Measurements from ENCODE around the gene ZNF565.
"Not testable (repeated sequence)": the region's sequence is repeated elsewhere in the genome, so short reads cannot be mapped to it uniquely, and the experiment has no call there.

ZNF565 gene

DNA sequence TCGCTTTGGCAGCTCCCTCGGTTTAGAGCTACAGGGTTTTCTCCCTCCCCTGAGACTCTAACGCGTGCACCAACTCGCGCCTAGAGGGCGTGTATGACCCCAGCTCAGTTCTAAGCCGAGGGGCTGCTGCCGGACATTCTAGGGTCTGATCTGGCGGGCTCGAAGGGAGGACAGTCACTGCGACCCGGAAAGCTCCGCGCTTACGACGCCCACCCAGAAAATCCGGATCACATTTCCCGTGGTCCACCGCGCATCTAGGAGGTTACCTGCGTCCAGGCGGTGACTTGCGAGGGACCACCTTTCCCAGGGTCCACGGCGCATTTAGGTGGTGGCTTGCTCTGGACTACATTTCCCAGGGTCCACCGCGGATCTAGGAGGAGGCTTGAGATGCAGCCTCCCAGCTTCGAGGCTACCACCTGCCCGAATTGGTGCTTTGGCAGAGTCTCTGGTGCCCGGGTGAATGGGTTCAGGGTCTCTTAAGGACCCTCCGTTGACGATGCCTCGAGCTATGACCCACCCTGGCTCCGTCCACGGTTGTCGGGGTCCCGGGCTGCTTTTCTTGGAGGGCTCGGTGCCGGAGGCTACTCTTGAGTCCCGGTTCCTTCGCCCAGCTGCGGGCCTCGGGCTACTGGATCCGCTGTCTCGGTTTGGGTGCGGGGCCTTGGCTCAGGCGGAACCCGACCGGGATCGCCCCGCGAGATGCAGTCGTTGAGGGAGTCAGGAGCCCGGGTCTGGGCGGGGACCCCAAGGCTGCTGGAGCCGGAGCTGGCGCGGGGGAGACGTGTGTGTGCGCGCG, 30.9 kb upstream of the ZNF565 start:
- Histone ChIP-seq H3K4me1 (ENCODE audit: control insufficient read depth, insufficient read depth, low read length, unreplicated experiment) (no peaks in the 10 kb centered on the region), H3K27me3 (ENCODE audit: insufficient read depth, low read length) (peaks cover 18% of the 10 kb centered on the region; the same call in 1 of the 2 replicates), H3K4me3 (ENCODE audit: low read depth, low read length) (peak overlapping the region; percentile 69), H3K27ac (ENCODE audit: low read depth, low read length) (no peak overlapping the region), H2AFZ (ENCODE audit: low read length, unreplicated experiment) (no peak overlapping the region), H3K79me2 (ENCODE audit: control insufficient read depth, insufficient read depth, low read length, unreplicated experiment) (no peaks in the 10 kb centered on the region), H3K36me3 (ENCODE audit: insufficient read depth, low read length) (no peaks in the 10 kb centered on the region)

DNA sequence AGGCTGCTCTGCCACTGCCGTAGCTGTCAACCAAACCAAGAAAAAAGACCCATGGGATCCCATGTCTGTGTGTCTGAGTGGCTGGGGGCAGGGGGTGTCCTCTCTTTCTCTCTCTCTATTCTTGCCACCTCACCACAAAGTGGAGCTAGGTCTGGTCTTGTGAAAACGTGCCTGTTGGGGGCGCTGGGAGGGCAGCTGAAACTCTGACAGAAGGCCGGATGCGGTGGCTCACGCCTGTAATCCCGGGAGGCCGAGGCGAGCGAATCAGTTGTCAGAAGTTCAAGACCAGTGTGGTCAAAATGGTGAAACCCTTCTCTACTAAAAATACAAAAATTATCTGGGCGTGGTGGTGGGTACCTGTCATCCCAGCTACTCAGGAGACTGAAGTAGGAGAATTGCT, 29.6 kb upstream of the ZNF565 start:
- Histone ChIP-seq H3K4me3 (ENCODE audit: low read depth, low read length) (no peak overlapping the region), H3K36me3 (ENCODE audit: insufficient read depth, low read length) (no peaks in the 10 kb centered on the region)

GRCh38 chr19:36236946-36237310, 22.5 kb upstream of the ZNF565 start:
- Histone ChIP-seq H3K4me1 (ENCODE audit: control insufficient read depth, insufficient read depth, low read length, unreplicated experiment) (no peaks in the 10 kb centered on the region), H3K27me3 (ENCODE audit: insufficient read depth, low read length) (no peaks in the 10 kb centered on the region), H3K36me3 (ENCODE audit: insufficient read depth, low read length) (peaks cover 54% of the 10 kb centered on the region), H3K79me2 (ENCODE audit: control insufficient read depth, insufficient read depth, low read length, unreplicated experiment) (no peaks in the 10 kb centered on the region), H2AFZ (ENCODE audit: low read length, unreplicated experiment) (no peak overlapping the region), H3K4me3 (ENCODE audit: low read depth, low read length) (no peak overlapping the region), H3K27ac (ENCODE audit: low read depth, low read length) (no peak overlapping the region)

More for the DNA sequence above, 29.6 kb upstream of the ZNF565 start:
- no peak overlapping the region for H3K27ac ChIP-seq (ENCODE audit: low read depth, low read length)
- H2AFZ ChIP-seq (ENCODE audit: low read length, unreplicated experiment) = no peak overlapping the region
- H3K79me2 ChIP-seq (ENCODE audit: control insufficient read depth, insufficient read depth, low read length, unreplicated experiment) = no peaks in the 10 kb centered on the region
- H3K4me1 ChIP-seq (ENCODE audit: control insufficient read depth, insufficient read depth, low read length, unreplicated experiment) = no peaks in the 10 kb centered on the region
- H3K27me3 ChIP-seq (ENCODE audit: insufficient read depth, low read length) = peaks cover 18% of the 10 kb centered on the region; the same call in 1 of the 2 replicates

DNA sequence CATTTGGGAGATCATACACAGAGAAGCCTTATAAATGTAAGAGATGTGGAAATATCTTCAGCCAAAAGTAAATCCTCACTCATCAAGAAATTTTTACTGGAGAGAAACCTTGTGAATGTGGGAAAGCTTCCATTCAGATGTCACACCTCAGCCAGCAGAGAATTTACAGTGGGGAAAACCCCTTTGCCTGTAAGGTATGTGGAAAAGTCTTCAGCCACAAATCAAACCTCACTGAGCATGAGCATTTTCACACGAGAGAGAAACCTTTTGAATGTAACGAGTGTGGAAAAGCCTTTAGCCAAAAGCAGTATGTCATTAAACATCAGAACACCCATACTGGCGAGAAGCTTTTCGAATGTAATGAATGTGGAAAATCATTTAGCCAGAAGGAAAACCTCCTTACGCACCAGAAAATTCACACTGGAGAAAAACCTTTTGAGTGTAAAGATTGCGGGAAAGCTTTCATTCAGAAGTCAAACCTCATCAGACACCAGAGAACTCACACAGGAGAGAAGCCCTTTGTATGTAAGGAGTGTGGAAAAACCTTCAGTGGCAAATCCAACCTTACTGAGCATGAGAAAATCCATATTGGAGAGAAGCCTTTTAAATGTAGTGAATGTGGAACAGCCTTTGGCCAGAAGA, 22.0 kb upstream of the ZNF565 start:
- Histone ChIP-seq H3K79me2 (ENCODE audit: control insufficient read depth, insufficient read depth, low read length, unreplicated experiment) (no peaks in the 10 kb centered on the region), H3K4me1 (ENCODE audit: control insufficient read depth, insufficient read depth, low read length, unreplicated experiment) (no peaks in the 10 kb centered on the region), H3K27me3 (ENCODE audit: insufficient read depth, low read length) (no peaks in the 10 kb centered on the region), H2AFZ (ENCODE audit: low read length, unreplicated experiment) (no peak overlapping the region), H3K36me3 (ENCODE audit: insufficient read depth, low read length) (peaks cover 54% of the 10 kb centered on the region), H3K4me3 (ENCODE audit: low read depth, low read length) (no peak overlapping the region), H3K27ac (ENCODE audit: low read depth, low read length) (no peak overlapping the region)

DNA sequence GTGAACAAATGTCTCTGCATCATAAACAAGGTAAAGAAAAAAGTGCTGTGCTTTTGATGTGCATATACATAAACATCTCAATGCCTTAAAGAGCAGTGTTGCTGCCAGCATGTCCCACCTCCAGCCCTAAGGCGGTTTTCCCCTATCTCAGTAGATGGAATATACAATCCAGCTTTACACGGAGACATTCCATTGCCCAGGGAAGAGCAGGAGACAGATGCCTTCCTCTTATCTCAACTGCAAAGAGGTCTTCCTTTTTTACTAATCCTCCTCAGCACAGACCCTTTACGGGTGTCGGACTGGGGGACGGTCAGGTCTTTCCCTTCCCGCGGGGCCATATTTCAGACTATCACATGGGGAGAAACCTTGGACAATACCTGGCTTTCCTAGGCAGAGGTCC, 19.2 kb upstream of the ZNF565 start:
- not testable (repeated sequence) for H2AFZ ChIP-seq (ENCODE audit: low read length, unreplicated experiment); H3K27me3 ChIP-seq (ENCODE audit: insufficient read depth, low read length); H3K27ac ChIP-seq (ENCODE audit: low read depth, low read length); H3K4me3 ChIP-seq (ENCODE audit: low read depth, low read length); H3K4me1 ChIP-seq (ENCODE audit: control insufficient read depth, insufficient read depth, low read length, unreplicated experiment)
- H3K36me3 ChIP-seq (ENCODE audit: insufficient read depth, low read length) = peaks cover 69% of the 10 kb centered on the region
- H3K79me2 ChIP-seq (ENCODE audit: control insufficient read depth, insufficient read depth, low read length, unreplicated experiment) = peaks cover 13% of the 10 kb centered on the region

- Histone ChIP-seq H3K4me1 (ENCODE audit: control insufficient read depth, insufficient read depth, low read length, unreplicated experiment) (peaks cover 23% of the 10 kb centered on the region), H3K4me3 (ENCODE audit: low read depth, low read length) (peak overlapping the region; percentile 45), H3K27ac (ENCODE audit: low read depth, low read length) (peak overlapping the region; percentile 78), H3K36me3 (ENCODE audit: insufficient read depth, low read length) (peaks cover 28% of the 10 kb centered on the region), H3K27me3 (ENCODE audit: insufficient read depth, low read length) (no peaks in the 10 kb centered on the region), H2AFZ (ENCODE audit: low read length, unreplicated experiment) (no peak overlapping the region), H3K79me2 (ENCODE audit: control insufficient read depth, insufficient read depth, low read length, unreplicated experiment) (peaks cover 69% of the 10 kb centered on the region)
These were observed 10.9 kb upstream of the ZNF565 start for GRCh38 chr19:36225219-36225892.

DNA sequence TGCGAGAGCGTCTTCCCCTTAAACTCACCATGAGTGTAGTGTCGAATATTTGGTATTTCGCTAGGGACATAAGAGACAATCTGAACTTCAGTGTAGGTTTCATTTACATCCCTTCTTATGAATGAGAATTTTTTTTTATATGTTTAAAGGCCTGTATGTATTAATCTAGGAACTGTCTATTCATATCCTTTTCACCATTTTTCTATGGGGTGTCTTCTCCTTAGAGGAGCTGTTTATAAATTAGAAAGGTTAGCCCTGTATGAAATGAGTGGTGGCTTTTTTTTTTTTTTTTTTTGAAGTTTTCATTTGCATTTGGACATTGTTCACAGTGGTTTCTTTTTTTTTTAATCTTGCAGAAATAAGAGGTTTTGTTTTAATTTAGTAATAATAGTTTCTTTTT, 8.0 kb upstream of the ZNF565 start:
- Histone ChIP-seq H3K36me3 (ENCODE audit: insufficient read depth, low read length) (peaks cover 10% of the 10 kb centered on the region), H3K4me1 (ENCODE audit: control insufficient read depth, insufficient read depth, low read length, unreplicated experiment) (peaks cover 29% of the 10 kb centered on the region), H3K27me3 (ENCODE audit: insufficient read depth, low read length) (no peaks in the 10 kb centered on the region), H2AFZ (ENCODE audit: low read length, unreplicated experiment) (no peak overlapping the region), H3K79me2 (ENCODE audit: control insufficient read depth, insufficient read depth, low read length, unreplicated experiment) (peaks cover 72% of the 10 kb centered on the region), H3K27ac (ENCODE audit: low read depth, low read length) (no peak overlapping the region), H3K4me3 (ENCODE audit: low read depth, low read length) (no peak overlapping the region)

GRCh38 chr19:36221474-36221873, 7.0 kb upstream of the ZNF565 start:
- Histone ChIP-seq H2AFZ (ENCODE audit: low read length, unreplicated experiment) (no peak overlapping the region), H3K4me3 (ENCODE audit: low read depth, low read length) (no peak overlapping the region), H3K4me1 (ENCODE audit: control insufficient read depth, insufficient read depth, low read length, unreplicated experiment) (peaks cover 32% of the 10 kb centered on the region), H3K27ac (ENCODE audit: low read depth, low read length) (no peak overlapping the region), H3K36me3 (ENCODE audit: insufficient read depth, low read length) (peaks cover 7% of the 10 kb centered on the region), H3K27me3 (ENCODE audit: insufficient read depth, low read length) (no peaks in the 10 kb centered on the region), H3K79me2 (ENCODE audit: control insufficient read depth, insufficient read depth, low read length, unreplicated experiment) (peaks cover 76% of the 10 kb centered on the region)

DNA sequence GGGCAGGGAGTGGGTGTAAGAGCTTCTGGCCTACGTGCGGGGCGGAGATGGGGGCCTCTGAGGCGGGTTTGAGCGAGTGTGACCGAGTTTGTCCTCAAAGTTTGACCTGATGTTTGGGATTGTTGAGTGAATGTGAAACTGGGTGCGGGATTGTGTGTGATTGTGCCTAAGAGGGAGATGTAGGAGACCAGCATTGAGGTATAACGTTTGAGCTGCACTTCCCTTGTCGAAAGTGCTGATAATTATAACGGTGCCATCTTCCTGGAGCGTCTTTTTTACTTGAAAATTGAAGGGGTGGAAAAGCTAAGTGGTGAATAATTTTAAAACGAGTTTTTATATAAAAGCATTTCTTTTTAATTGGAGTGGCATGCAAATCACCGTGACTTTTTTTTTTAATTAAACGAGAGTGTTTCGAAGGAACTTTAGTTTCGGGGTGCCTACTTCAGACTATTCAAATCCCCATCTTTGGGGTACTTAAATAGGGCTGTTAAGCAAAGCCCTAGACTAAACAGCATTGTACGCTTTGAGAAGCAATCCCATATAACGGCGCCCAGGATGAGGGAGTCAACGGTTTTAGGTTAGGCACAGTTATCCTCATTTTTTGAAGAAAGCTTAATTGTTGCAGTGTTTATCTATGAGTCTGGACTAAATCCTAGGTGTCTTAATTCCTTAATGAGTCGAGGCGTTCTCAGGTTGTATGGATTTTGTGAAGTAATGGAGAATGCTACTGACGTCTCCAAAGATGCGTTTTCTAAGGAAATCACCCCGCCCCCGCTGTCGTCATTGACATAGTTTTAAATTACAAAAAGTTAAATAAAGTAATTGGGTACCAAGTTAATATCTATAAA, 1.0 kb upstream of the ZNF565 start:
- Histone ChIP-seq H3K79me2 (ENCODE audit: control insufficient read depth, insufficient read depth, low read length, unreplicated experiment) (peaks cover 52% of the 10 kb centered on the region), H3K27me3 (ENCODE audit: insufficient read depth, low read length) (no peaks in the 10 kb centered on the region), H3K4me3 (ENCODE audit: low read depth, low read length) (peak overlapping the region; percentile 97), H3K36me3 (ENCODE audit: insufficient read depth, low read length) (no peaks in the 10 kb centered on the region; the same call in 1 of the 2 replicates), H3K27ac (ENCODE audit: low read depth, low read length) (peak overlapping the region; percentile 92), H3K4me1 (ENCODE audit: control insufficient read depth, insufficient read depth, low read length, unreplicated experiment) (peaks cover 10% of the 10 kb centered on the region), H2AFZ (ENCODE audit: low read length, unreplicated experiment) (peak overlapping the region; percentile 69)

DNA sequence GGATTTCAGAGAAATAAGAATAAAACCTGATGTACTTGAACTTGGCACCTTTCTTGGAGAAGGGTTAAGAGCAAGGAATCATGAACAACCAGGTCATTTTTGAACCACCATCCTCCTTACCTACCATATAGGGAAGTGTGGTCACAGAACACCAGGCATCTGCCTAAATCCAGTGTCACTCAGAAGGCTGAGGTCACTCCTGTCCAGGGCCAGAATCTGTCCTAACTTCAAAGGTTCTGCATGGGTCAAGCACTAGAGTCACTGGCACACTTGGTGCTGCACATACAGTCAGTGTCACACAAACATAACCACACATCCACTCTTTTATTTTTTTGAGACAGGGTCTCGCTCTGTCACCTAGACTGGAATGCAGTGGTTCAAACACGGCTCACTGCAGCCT, 1.6 kb downstream of the ZNF565 start:
- H3K27ac ChIP-seq (ENCODE audit: low read depth, low read length) = no peak overlapping the region
- H3K4me1 ChIP-seq (ENCODE audit: control insufficient read depth, insufficient read depth, low read length, unreplicated experiment) = peaks cover 4% of the 10 kb centered on the region
- peaks cover 33% of the 10 kb centered on the region for H3K79me2 ChIP-seq (ENCODE audit: control insufficient read depth, insufficient read depth, low read length, unreplicated experiment)
- H3K36me3 ChIP-seq (ENCODE audit: insufficient read depth, low read length) = no peaks in the 10 kb centered on the region
- no peak overlapping the region for H3K4me3 ChIP-seq (ENCODE audit: low read depth, low read length)
- no peaks in the 10 kb centered on the region for H3K27me3 ChIP-seq (ENCODE audit: insufficient read depth, low read length)
- no peak overlapping the region for H2AFZ ChIP-seq (ENCODE audit: low read length, unreplicated experiment)
